Hepatocyte (in vitro differentiated cells): ENCODE measurements around the gene RARRES2.

Source experiments
- EZH2phosphoT487 ChIP-seq: fragments of 200-600 bp; sonication (generic); IDR thresholded peaks from one replicate; pipeline ENCODE4 v1.6.1; 2018; ENCODE audit warnings: antibody characterized with exemption, mild to moderate bottlenecking, low read depth, moderate library complexity; ENCODE audit not compliant: unreplicated experiment, severe bottlenecking
- TF ChIP-seq, protein P1 (sequence below): fragments of 200-600 bp; sonication (generic); IDR thresholded peaks from 2 replicates; pipeline ENCODE4 v1.5.1; 2016; ENCODE audit warnings: antibody characterized with exemption, mild to moderate bottlenecking; ENCODE audit not compliant: poor library complexity

DNA sequence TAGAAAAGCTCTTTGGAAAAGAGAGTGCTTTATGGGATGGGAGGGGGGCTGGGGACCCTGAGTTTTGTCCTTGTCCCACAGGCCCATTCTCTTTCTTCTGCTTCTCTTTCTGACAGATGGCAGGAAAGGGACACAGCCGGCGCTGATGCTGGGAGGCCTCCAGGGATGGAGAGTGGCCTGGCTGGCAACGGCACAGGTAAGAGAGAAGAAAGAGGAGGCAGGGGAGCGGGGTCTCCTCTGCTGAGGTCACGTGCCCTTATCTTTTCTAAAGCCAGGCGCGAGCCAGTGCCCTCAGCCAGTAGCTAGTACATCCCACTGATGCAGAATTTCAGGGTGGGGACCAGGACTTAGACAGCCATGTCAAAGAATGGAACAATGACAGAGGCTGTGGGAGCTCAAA lies 46.9 kb upstream of the RARRES2 start:
- no peak for TF ChIP-seq EZH2phosphoT487
- TF ChIP-seq, protein P1, sequence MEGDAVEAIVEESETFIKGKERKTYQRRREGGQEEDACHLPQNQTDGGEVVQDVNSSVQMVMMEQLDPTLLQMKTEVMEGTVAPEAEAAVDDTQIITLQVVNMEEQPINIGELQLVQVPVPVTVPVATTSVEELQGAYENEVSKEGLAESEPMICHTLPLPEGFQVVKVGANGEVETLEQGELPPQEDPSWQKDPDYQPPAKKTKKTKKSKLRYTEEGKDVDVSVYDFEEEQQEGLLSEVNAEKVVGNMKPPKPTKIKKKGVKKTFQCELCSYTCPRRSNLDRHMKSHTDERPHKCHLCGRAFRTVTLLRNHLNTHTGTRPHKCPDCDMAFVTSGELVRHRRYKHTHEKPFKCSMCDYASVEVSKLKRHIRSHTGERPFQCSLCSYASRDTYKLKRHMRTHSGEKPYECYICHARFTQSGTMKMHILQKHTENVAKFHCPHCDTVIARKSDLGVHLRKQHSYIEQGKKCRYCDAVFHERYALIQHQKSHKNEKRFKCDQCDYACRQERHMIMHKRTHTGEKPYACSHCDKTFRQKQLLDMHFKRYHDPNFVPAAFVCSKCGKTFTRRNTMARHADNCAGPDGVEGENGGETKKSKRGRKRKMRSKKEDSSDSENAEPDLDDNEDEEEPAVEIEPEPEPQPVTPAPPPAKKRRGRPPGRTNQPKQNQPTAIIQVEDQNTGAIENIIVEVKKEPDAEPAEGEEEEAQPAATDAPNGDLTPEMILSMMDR = no peak
